Germinal center (tissue), 1 donor: ENCODE measurements around the gene MED22.
"Not testable (repeated sequence)": the region's sequence is repeated elsewhere in the genome, so short reads cannot be mapped to it uniquely, and the experiment has no call there.

Source experiments
- DNase-seq: peaks from one replicate; pipeline ENCODE4 v3.0.0; 2012; ENCODE audit warnings: mixed read lengths, low spot score

MED22 gene

GRCh38 chr9:133304477-133305377 is 43.2 kb downstream of the MED22 start:
- DNase-seq, result no peak

GRCh38 chr9:133304158-133304470 is 43.8 kb downstream of the MED22 start:
- DNase-seq, result no peak

GRCh38 chr9:133303266-133304157 is 44.4 kb downstream of the MED22 start:
- DNase-seq, result no peak

GRCh38 chr9:133301253-133302230 is 46.4 kb downstream of the MED22 start:
- no peak for DNase-seq

- not testable (repeated sequence) for DNase-seq
Measured at GRCh38 chr9:133299996-133300395, 47.9 kb downstream of the MED22 start.

GRCh38 chr9:133294257-133294656 is 53.7 kb downstream of the MED22 start:
- DNase-seq, result no peak

- no peak for DNase-seq
Measured at GRCh38 chr9:133290751-133291302, 57.1 kb downstream of the MED22 start.
